C4-2B (cell line): Measurements from ENCODE around the gene CLIP1.

ENCODE experiments used
- CTCF ChIP-seq: fragments of 450-650 bp; conservative IDR thresholded peaks from 2 replicates; pipeline ENCODE4 v1.5.1; 2017; ENCODE audit warnings: mild to moderate bottlenecking
- ZFX ChIP-seq: fragments of 450-650 bp; IDR thresholded peaks from 2 replicates; pipeline ENCODE4 v1.6.1; 2017

GRCh38 chr12:122303068-122303467 lies 119.4 kb downstream of the CLIP1 start:
- TF ChIP-seq ZFX (no peak), CTCF (no peak)
